ENCODE measurements around the gene TIMELESS.

DNA sequence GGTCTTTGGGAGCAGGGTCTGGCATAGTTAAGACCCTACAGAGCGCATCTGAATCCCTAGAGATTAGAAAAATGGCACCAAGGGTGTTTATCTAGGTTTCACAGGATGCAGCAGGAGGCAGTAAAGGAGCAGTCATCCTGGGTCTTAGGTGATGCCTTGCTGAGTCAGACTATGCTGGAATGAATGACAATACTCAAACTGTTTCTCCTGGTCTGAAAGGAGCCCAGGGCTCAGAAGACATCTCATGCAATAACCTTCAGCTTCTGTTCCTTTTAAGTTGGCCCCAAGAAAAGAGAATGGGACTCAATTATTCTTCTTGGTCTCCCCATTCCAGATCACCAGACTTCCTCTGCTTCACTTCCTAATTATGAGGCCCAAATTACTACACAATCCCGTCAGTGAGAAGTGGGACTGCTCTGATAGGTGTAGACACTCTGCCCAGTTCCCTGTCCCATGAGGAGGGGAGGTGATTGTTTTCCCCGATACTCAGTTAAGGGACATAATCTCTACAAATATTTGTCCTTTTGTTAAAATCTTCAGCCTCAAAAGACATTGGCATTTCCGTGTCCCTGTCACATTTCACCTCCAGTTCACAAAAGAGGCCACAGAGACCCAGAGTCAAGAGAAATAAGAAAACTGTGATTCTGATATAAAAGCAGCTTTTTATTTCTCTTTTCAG lies 71.8 kb downstream of the TIMELESS start:
- TF ChIP-seq, protein P1, sequence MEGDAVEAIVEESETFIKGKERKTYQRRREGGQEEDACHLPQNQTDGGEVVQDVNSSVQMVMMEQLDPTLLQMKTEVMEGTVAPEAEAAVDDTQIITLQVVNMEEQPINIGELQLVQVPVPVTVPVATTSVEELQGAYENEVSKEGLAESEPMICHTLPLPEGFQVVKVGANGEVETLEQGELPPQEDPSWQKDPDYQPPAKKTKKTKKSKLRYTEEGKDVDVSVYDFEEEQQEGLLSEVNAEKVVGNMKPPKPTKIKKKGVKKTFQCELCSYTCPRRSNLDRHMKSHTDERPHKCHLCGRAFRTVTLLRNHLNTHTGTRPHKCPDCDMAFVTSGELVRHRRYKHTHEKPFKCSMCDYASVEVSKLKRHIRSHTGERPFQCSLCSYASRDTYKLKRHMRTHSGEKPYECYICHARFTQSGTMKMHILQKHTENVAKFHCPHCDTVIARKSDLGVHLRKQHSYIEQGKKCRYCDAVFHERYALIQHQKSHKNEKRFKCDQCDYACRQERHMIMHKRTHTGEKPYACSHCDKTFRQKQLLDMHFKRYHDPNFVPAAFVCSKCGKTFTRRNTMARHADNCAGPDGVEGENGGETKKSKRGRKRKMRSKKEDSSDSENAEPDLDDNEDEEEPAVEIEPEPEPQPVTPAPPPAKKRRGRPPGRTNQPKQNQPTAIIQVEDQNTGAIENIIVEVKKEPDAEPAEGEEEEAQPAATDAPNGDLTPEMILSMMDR (conservative IDR thresholded peaks at IDR 0.05 in 1 of 2, IDR thresholded peaks at IDR 0.05 in 1 of 2; ENCODE audit: extremely low read depth in 1 of 2, insufficient read depth in 1 of 2, low read depth in 1 of 2, low read length in 2 of 2): peak; percentile 33 to 59
- no peak for TF ChIP-seq EZH2 (IDR thresholded peaks at IDR 0.05; ENCODE audit: borderline replicate concordance, low read length)
